HEK293T (cell line): ENCODE measurements around the gene VAMP2.

ENCODE experiments used
- ARNT ChIP-seq: fragments of 450-650 bp; IDR thresholded peaks from 2 replicates; pipeline ENCODE4 v1.6.1; 2017; ENCODE audit warnings: mild to moderate bottlenecking
- CTBP1 ChIP-seq: fragments of 450-650 bp; IDR thresholded peaks from 2 replicates; pipeline ENCODE4 v1.6.1; 2016; ENCODE audit warnings: borderline replicate concordance
- FOXK2 ChIP-seq: fragments of 450-650 bp; IDR thresholded peaks from 2 replicates; pipeline ENCODE4 v1.6.1; 2016; ENCODE audit warnings: mild to moderate bottlenecking
- HDGF ChIP-seq: fragments of 450-650 bp; IDR thresholded peaks from 2 replicates; pipeline ENCODE4 v1.6.1; 2017; ENCODE audit warnings: antibody characterized with exemption, borderline replicate concordance
- L3MBTL2 ChIP-seq: fragments of 450-650 bp; conservative IDR thresholded peaks from 2 replicates; pipeline ENCODE4 v1.6.1; 2016; ENCODE audit warnings: mild to moderate bottlenecking
- LEF1 ChIP-seq: fragments of 450-650 bp; IDR thresholded peaks from 2 replicates; pipeline ENCODE4 v1.6.1; 2017; ENCODE audit warnings: mild to moderate bottlenecking, borderline replicate concordance
- SP1 ChIP-seq: fragments of 450-650 bp; IDR thresholded peaks from 2 replicates; pipeline ENCODE4 v1.6.1; 2017
- ZNF384 ChIP-seq: fragments of 450-650 bp; IDR thresholded peaks from 2 replicates; pipeline ENCODE4 v1.6.1; 2016

- no peak for TF ChIP-seq SP1
- TF ChIP-seq HDGF, result no peak
- TF ChIP-seq L3MBTL2, result peak; percentile 7; the same call in 1 of the 2 replicates
- TF ChIP-seq ARNT, result no peak
- no peak for TF ChIP-seq LEF1
- no peak; the same call in 1 of the 2 replicates for TF ChIP-seq CTBP1
- no peak for TF ChIP-seq FOXK2
- TF ChIP-seq ZNF384, result no peak
Measured at GRCh38 chr17:8187517-8188262, 24.9 kb upstream of the VAMP2 start.
